HG03135 (cell line): ENCODE results near the gene DCDC2C.

Experiments
- ATAC-seq: cut with Tn5 transposase; IDR thresholded peaks from one replicate; pipeline ENCODE4 v1.9.1; 2021; ENCODE audit warnings: mild to moderate bottlenecking, moderate library complexity; ENCODE audit not compliant: unreplicated experiment

DCDC2C gene

DNA sequence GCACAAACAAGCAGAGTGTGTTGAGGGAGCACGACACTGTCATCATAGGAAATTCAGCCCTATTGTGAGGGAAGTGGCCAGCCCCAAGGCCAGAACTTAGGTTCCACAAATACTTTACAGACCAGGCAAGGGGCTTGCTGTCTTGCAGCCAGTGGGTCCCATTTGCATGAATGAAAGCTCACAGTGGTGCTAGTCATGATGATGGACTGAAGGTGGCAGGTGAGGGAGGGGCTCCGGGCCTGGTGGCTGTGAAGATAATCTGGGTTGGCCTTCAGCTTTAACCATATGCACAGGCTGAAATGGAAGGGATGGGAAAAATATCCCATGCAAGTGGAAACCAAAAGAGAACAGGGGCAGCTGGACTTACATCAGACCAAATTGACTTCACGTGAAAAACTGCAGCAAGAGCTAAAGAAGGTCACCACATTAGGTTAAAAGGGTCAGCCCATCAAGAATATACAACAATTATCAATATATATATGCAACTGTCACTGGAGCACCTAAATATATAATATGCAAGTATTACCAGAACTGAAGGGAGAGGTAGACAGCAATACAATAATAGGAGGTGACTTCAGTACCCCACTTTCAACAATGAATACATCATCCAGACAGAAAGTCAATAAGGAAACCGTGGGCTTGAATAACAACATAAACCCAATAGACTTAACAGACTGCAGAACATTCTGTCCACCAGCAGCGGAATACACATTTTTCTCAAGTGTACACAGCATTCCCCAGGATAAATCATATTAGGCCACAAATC is 39.6 kb downstream of the DCDC2C start:
- no peak for ATAC-seq

DNA sequence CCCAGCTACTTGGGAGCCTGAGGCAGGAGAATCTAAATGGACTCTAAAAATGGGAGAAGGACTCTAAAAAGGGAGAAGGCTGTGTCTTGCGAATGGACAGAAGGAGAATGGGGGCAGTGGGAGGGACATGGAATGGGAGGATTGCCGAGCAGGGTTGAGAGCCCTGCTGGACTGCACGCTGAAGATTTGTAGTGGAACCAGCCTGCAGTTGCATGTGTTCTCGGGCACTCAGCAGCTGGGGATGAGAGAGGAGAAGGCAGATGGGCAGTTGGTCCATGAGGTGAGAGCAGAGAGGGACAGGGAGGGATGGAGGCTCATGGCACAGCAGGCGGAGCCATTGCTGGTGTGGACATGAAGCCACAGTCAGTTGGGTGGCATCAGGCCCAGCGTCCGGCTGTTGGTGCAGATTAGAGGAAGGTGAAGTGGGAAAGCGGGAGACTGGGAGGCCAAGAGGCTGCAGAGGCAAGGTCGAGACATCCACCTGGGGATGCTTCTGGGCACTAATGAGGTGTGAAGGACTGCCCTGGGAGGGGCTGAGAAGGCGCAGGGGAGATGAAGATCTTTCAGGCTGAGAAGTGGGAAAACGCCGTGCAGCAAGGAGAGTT is 40.7 kb downstream of the DCDC2C start:
- no peak for ATAC-seq

DNA sequence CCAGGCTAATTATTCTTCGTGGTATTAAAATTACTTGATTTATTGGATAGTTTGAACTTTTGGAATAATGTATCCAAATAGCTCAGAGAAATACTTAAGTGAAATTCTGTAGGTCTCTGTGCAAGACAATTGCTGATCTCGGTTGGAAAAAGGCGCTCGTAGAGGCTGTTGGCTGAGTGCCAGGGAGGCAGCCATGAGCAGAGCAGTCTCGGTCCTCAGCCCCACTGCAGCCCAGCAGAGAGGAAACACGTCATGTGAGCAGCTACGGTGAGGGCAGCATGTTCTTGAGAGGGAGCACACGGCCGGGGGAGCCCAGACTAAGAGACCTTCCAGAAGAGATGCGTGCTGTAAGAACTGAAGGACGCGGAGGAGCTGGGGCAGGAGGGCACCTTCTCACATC is 42.5 kb downstream of the DCDC2C start:
- ATAC-seq: no peak

DNA sequence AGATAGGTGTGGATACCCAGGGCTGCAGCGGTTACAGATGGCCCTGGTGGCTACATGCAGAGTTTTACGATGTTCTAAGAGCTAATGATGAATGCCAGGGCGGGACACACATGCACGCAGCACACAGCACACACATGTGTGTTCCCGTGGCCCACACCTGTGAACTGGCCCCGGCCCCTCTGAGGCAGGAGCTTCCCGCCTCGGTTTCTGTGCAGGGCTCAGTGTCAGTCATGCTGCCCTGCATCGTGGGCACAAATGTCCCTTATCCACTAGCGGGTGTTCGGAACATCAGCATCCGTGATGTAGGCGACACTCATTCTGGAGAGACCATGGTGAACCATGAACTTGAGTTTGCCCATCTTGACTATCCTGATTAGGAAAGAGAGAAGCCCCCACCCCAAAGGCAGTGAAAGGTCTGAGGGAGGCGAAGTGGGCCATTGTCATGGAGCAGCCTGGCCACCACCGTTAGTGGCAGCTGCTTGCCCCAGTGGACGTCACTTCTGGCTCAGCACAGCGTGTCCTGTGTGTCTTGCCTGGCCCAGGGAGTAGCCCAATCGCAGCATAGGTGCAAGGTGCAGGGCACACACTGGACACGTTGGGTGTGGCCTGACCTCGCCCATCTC is 43.8 kb downstream of the DCDC2C start:
- ATAC-seq: no peak

DNA sequence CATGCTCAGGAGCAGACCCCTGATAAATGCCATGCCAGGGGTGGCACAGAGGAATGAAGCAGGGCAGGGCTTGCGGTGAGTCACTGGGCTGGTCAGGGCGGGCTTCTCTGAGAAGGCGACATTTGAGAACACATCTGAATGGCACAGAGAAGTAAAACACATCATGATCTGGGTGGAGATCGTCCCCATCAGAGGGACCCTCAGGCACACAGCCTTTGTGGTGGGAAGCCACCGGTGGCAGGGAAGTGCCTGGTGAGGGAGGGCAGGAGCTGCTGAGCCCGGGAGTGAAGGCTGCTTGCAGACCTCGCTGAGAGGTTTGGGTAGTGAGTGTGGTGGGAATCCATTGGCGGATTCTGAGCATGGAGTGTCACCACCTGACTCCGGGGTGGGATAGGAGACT is 44.5 kb downstream of the DCDC2C start:
- ATAC-seq: no peak

DNA sequence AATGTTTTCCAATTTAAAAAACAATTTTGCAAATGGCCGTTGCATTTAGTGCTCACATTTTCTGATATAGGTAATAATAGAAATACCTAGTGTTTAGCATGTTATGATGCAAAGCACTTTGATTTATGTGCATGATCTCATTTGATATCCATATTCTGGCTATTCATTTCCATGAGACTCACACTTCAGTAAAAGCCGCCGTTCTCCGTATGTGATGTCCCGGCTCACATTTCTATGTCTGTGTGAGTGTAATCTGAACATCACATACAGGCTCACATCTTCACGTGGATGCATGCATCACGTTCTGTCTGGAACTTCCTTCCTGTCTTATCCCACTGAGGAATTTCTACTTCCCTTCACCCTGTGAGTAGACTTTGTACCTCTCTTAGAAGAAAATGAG is 45.8 kb downstream of the DCDC2C start:
- ATAC-seq: no peak

DNA sequence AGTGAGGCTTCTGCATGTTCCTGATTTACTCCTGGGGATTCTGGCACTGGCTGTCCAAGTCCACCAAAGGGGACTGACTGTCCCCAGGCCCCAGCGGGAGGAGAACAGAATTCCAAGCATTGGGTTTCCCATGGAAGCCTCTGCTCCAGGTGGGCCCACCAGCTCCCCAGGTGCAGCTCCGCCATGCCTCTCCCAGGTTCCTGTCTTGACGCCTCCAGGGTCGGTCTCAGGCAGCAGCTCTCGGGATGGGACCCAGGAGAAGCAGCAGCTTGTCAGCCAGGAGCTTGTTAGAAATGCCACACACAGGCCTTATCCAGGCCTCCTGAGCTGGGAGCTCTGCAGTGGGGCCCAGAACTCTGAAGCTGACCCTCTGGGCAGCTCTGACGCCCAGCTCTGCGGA is 47.9 kb downstream of the DCDC2C start:
- ATAC-seq: no peak

DNA sequence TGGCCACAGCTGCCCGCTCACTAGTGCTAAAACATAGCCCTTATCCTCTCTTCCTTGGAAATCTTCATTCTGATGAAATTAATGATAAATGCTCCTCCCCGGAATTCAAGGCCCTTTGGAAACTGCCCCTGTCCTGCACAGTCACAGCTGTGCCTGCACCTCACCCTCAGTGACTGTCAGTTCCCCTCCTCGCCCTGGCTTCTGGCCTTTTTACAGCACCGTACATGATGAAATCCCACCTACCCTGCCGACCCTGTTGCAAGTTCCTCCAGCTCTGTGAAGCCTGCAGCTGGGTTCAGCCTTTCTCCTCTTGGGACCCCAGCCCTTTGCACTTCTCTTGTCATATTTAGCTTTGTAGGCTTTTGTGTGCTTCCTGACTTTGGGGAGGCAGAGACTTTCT is 48.4 kb downstream of the DCDC2C start:
- no peak for ATAC-seq

DNA sequence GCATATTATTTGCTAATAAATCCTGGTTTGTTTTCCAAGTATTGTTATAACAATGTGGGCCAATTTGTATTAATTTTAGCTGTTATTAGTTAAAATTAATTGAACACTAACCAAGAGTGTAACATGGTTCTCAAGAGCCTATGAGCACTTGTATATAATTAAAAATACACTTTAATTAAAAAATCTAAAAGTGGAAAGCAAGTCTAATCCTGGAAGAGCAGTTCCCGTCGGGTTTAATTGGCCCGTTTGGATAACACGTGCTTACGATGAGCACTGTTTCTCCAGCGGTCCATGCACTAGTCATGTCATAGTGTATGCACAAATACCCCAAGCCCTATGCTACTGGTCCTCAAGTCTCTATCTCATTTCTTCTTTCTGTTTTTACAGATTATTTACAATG is 49.0 kb downstream of the DCDC2C start:
- no peak for ATAC-seq

DNA sequence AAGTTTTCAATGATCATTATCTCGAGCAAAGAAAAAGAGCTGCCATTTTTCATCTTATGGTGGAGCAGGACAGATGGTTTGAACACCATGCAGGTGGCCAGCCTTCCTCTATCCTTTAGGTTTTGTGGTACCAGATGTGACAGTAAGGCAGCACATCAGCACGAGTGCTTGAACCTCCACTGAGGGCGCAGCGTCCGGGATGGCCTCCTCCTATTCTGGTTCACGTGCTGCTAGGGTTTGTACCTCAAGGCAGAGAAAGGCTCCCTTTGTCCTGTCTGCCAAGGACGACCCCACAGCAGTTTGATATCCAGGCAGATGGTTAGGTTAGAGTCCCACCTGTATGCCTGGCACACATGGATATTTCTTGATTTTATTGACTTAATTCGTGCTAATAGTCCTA is 50.2 kb downstream of the DCDC2C start:
- ATAC-seq: no peak

DNA sequence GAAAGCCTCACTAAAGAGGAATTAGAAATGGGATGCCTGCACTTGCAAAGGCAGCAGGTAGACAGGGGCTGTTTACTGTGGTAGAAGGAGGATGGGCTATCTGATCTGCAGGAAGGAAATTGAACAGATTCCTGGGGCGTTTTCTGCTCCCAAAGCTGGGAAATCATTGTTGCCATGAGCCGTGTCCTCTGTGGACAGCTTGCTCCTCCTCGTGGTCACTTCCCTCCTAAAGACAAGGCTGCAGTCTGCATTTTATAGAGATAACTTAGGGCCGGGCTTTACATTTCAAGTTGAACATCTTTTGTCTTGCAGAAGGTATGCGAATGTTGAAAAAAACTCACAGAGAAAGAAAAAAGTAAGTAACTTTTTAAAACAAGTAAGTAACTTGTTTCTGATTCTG is 50.9 kb downstream of the DCDC2C start:
- ATAC-seq: no peak

DNA sequence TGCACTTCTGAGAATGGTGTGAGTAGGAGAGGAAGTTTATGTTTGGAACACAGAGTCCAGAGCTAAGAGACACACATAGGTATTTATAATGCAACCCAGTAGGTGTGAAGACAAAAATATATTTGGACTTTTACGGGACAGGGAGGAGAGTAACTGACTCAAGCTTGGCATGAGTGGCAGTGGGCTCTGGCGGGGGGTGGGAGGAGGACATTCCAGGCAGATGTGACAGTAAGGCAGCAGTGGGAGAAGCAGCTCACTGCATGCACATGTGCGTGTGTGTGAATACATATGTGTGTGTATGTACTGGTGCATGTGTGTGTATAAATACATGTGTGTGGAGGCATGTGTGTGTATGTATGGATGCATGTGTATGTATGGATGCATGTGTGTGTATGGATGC is 51.4 kb downstream of the DCDC2C start:
- no peak for ATAC-seq

DNA sequence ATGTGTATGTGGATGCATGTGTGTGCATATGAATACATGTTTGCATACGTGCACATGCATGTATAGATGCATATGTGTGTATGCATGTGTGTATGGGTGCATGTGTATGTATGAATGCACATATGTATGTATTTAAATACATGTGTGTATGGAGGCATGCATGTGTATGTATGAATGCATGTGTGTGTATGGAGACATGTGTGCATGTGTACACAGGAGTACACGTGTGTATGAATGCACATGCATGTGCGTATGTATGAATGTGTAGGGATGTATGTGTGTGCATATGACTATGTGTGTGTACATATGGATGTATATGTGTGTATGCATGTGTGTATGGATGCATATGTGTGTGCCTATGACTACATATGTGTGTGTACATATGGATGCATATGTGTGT is 51.9 kb downstream of the DCDC2C start:
- no peak for ATAC-seq

DNA sequence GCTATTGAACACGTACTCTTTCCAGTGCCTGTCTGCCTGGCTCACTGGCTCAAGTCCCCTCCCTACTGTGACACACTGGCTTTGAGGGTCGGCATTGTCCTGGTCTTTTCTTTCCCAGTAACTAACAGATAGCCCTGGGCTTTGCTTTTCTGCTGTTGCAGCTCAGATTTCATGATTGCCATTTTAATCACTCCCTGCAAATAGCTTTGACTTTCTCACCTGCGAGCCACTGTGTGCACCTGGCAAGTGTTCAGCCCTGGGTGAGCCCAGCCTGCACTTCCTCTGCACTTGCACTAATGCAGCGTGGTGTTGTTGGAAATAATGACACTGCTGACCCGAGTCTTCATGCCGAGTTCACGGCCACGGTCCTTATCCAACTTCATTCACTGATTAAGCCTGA is 52.9 kb downstream of the DCDC2C start:
- no peak for ATAC-seq

DNA sequence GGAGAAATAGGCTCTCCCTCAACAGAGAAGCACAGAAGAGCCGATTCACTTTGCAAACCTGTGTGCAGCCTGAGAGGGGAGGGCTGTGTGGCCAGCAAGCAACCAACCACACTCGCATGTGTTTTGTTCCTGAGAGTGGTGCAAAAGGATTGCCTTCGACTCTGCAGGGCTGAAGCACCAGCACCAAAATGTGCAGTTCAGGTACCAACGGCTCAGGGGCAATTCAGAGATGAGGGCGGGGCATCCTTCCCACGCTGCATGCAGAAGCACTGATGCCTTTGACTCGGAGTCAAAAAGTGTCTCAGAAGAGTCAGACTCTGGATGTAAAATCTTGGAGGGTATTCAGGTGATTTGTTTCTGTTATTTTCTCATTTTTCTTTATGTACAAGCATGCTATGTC is 55.5 kb downstream of the DCDC2C start:
- ATAC-seq: no peak

DNA sequence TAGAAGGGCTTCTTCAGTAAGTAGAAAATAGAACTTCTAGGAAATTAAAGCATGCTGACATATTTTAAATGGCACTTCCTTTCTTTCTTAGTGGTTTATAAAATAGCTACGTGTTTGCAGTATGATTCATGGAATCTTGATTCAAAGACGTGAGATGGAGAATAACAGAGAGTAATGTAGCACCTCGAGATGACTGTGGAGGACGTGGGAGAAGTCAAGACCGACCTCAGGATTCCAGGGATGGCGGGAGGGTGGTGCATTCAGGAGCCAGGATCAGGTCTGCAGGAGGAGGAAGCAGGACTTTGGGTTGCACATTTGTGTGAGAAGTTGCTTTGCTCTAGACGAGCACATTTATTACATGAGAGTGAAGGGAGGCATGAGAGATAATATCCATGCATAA is 56.0 kb downstream of the DCDC2C start:
- no peak for ATAC-seq

DNA sequence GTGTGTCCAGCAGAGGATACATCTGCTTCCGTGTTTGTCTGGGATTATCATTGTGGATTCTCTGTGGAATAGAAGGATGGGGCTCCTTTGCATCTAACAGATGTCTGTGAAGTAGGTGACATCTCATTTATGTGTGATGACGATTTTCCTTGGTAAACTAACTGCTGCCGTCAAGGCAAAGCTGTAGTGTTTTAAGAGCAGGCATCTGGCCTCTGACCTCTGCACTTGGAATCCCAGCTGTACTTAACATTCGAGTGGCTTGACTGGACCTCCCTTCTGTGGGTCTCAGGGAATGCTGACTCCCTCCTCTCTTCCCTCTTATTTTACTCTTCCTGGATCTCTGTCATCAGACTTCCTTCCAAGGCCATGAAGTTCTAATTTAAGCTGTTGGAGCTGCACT is 56.4 kb downstream of the DCDC2C start:
- no peak for ATAC-seq

DNA sequence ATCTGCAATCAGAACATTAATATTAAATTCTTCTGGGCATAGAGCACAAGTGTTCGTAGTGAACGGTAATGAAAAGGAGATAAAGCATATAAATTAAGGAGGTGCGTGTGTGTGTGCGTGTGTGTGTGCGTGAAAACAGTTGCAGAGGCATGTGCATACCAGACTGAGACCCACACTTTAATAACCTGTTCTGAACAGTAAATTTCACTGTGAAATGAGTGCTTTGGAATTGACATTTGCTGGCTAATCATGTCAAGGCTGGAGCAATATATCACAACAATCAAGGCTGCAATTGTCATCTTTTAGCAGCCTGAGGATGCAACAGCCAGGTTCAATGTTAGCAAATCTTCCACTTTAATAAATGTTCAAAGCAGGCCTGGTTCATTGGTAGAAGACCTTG is 57.9 kb downstream of the DCDC2C start:
- no peak for ATAC-seq

DNA sequence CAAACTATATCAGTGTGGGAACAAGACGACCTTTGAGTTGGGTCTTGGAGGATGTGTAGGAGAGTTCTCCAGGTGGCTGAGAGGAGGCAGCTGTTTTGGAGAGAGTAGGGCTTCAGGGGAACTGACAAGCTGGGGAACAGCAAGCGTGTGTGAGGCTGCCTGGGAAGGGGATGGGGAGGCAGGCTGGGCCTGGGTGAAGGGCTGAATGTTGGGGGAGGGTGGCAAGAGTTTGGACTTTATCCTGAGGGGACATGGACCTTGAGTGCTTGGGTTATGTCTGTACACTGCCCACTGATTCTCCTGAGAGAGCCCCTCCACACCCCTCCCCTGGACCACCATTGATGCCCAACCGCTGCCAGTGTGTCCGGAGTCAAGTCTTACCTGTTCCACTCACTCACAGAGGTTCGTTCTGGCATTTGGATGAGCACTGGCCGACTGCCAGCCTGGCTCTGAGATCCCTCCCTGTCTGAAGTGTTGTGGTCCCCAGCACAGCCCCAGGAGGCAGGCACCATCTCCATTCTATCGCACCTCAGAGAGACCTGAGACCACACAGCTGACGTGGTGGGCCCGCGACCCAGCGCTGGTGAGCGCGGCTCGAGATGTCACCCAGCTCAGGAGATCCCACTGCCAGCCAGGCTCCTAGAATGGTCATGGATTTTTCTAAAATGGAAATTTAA is 59.5 kb downstream of the DCDC2C start:
- no peak for ATAC-seq

DNA sequence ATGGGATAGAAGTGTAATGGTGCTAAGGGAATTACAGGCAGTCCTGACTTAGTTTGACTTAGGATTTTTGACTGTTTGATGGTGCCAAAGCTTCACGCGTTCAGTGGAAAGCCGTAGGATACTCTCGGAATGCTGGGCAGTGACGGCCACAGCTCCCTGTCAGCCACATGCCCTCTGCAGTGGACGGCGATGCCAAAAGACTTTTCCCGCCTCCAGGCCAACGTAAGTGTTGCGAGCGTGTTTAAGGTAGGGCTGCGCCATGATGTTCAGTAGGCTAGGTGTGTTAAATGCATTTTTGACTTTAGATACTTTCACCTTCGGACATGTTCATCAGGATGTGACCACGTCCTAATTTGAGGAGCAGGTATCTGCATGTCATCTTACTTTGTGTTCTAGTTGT is 63.4 kb downstream of the DCDC2C start:
- no peak for ATAC-seq

DNA sequence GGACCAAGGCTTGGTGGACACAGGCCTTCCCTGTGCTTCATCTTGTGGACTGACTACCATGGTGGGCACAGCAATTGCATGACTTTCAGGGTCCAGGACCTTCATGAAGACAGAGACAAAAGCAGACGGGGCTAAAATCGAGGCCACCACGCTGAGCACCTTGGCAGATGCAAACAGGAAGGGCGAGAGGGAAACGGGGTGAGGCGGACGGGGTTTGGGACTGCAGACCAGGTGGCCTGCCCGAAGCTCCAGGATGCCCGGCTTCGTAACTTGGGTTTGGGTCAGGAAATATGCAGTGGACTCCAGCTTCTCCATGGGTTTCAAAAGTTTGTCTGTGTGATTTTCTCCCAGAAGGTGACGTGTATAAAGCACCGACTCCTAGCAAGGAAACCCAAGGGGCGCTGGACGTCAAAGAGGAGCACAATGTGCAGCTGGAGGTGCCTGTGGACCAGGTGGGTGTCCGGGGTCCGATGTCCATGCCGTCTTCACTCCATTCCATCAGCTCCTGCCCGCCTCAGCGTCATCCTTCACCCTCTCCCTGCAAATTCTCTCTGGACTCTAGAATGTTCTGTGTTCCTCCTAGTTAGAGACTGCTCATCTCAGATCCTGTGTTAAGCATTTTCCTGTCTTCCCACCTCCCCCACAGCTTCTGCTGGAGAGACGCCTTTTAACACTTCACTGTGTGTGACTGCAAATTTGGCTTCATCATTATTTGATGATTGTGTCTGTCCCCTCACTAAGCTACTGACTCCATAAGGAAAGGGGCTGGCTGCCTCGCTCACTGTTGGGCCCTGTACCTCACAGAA is 65.8 kb downstream of the DCDC2C start:
- no peak for ATAC-seq
